K562 (cell line): ENCODE data around the gene CFAP251. TPM values are rescaled to one million over a fixed set of nuclear protein-coding genes. Genes with fewer than 3 reads are reported as not detected.

ENCODE experiments used
- BDP1 ChIP-seq: IDR thresholded peaks from 3 replicates; pipeline ENCODE4 v1.6.1; 2011; ENCODE audit not compliant: insufficient read length, insufficient read depth
- CCAR2 ChIP-seq: fragments of 200-400 bp; formaldehyde crosslinking; IDR thresholded peaks from 2 replicates; pipeline ENCODE4 v1.6.1; 2017; ENCODE audit warnings: mild to moderate bottlenecking, low read depth, low read length
- CTBP1 ChIP-seq: fragments of 450-650 bp; IDR thresholded peaks from 2 replicates; pipeline ENCODE4 v1.6.1; 2016; ENCODE audit warnings: borderline replicate concordance
- ELF2 ChIP-seq: fragments of 250-450 bp; sonication (Bioruptor Pico); IDR thresholded peaks from 2 replicates; pipeline ENCODE4 v1.5.0; 2021; ENCODE audit warnings: mild to moderate bottlenecking
- MTA2 ChIP-seq: fragments of 450-650 bp; IDR thresholded peaks from 2 replicates; pipeline ENCODE4 v1.6.1; 2016; ENCODE audit warnings: low read depth
- NR2C2 ChIP-seq, 2 experiments: fragments of 200-800 bp in 1 of 2; sonication (Bioruptor generic) in 1 of 2; sonication (generic) in 1 of 2; formaldehyde crosslinking in 1 of 2; IDR thresholded peaks; 2 replicates each; pipeline versions ENCODE4 v1.6.1 to v1.8.0; 2016 to 2022; ENCODE audit warnings: mild to moderate bottlenecking in 1 of 2, missing compliant biosample characterization in 1 of 2, missing genetic modification characterization in 1 of 2, missing genetic modification reagents in 1 of 2
- POLR2B ChIP-seq: fragments of 450-650 bp; IDR thresholded peaks from 2 replicates; pipeline ENCODE4 v1.6.1; 2018; ENCODE audit warnings: low read depth; ENCODE audit not compliant: partially characterized antibody
- SIN3A ChIP-seq, 2 experiments: fragments of 150-350 bp in 1 of 2; IDR thresholded peaks; 2 replicates each; pipeline ENCODE4 v1.6.1; 2011 to 2016; ENCODE audit warnings: borderline replicate concordance in 2 of 2, low read depth in 2 of 2, low read length in 2 of 2, mild to moderate bottlenecking in 2 of 2, moderate library complexity in 2 of 2; ENCODE audit not compliant: control insufficient read depth in 1 of 2
- TCFL5 ChIP-seq: fragments of 250-450 bp; sonication (Bioruptor Pico); conservative IDR thresholded peaks from 2 replicates; pipeline ENCODE4 v1.6.1; 2021; ENCODE audit warnings: mild to moderate bottlenecking, moderate library complexity, matching md5 sums
- YY1 ChIP-seq, 3 experiments: IDR thresholded peaks; 2 replicates each; pipeline ENCODE4 v1.6.1; 2011; ENCODE audit warnings: low read length in 2 of 3, mild to moderate bottlenecking in 2 of 3, moderate library complexity in 2 of 3, borderline replicate concordance in 1 of 3, control low read depth in 1 of 3, low read depth in 1 of 3; ENCODE audit not compliant: insufficient read depth in 3 of 3, insufficient replicate concordance in 2 of 3, control insufficient read depth in 1 of 3, insufficient read length in 1 of 3; ENCODE audit errors: extremely low read depth in 1 of 3
- ZNF140 ChIP-seq: fragments of 250-450 bp; sonication (Bioruptor Pico); IDR thresholded peaks from 2 replicates; pipeline ENCODE4 v1.8.0; 2021; ENCODE audit warnings: moderate library complexity, mild to moderate bottlenecking, inconsistent platforms
- ZNF263 ChIP-seq: sonication (generic); formaldehyde crosslinking; IDR thresholded peaks from 2 replicates; pipeline ENCODE4 v1.8.0; 2022; ENCODE audit warnings: mild to moderate bottlenecking, missing genetic modification reagents, borderline replicate concordance
- ZNF766 ChIP-seq: fragments of 200-800 bp; sonication (Bioruptor generic); conservative IDR thresholded peaks from 2 replicates; pipeline ENCODE4 v1.6.1; 2016; ENCODE audit warnings: missing genetic modification characterization, missing compliant biosample characterization
- polyA plus RNA-seq, 8 experiments: library from polyadenylated mRNA; depleted of rRNA in 4 of 8; stranded (reverse) in 5 of 8; unstranded in 3 of 8; fragments of >200 nt; fragmentation: Nextera tagmentation in 2 of 8; fragmentation: Illumina TruSeq in 1 of 8; extraction: Ambion mirVana in 2 of 8; extraction: Trizol in 1 of 8; gene quantifications; 2 replicates each; pipeline versions ENCODE4 v1.2.1 to v1.2.3, GENCODE V29; 2011 to 2014; ENCODE audit warnings: inconsistent platforms in 1 of 8, missing spikeins in 1 of 8
- total RNA-seq, 7 experiments: library from RNA; depleted of rRNA in 6 of 7; stranded (reverse); fragments of >200 nt in 6 of 7; fragmentation: Illumina TruSeq in 2 of 7; extraction: Trizol in 2 of 7; gene quantifications; 2 replicates each; pipeline versions ENCODE4 v1.2.1 to v1.2.3, GENCODE V29; 2011 to 2021; ENCODE audit warnings: low replicate concordance in 1 of 7
- TF ChIP-seq, protein P1 (sequence below): IDR thresholded peaks from 3 replicates; pipeline ENCODE4 v1.6.1; 2011; ENCODE audit warnings: borderline replicate concordance, mild to moderate bottlenecking; ENCODE audit not compliant: insufficient read length, insufficient read depth
- TF ChIP-seq, protein P2 (sequence below): fragments of 450-650 bp; IDR thresholded peaks from 2 replicates; pipeline ENCODE4 v1.7.1; 2018; ENCODE audit warnings: mild to moderate bottlenecking, low read depth; ENCODE audit not compliant: partially characterized antibody
- TF ChIP-seq, protein P3 (sequence below): fragments of 250-450 bp; sonication (Bioruptor Pico); IDR thresholded peaks from 2 replicates; pipeline ENCODE4 v1.4.0; 2020; ENCODE audit warnings: borderline replicate concordance

CFAP251 gene
- total and polyA plus RNA-seq, 9 of the 15 experiments (the other 6 are each of a cell fraction or from before 2014, with no cell fraction given), result 16.6 to 31.0 (median 19.1) TPM

DNA sequence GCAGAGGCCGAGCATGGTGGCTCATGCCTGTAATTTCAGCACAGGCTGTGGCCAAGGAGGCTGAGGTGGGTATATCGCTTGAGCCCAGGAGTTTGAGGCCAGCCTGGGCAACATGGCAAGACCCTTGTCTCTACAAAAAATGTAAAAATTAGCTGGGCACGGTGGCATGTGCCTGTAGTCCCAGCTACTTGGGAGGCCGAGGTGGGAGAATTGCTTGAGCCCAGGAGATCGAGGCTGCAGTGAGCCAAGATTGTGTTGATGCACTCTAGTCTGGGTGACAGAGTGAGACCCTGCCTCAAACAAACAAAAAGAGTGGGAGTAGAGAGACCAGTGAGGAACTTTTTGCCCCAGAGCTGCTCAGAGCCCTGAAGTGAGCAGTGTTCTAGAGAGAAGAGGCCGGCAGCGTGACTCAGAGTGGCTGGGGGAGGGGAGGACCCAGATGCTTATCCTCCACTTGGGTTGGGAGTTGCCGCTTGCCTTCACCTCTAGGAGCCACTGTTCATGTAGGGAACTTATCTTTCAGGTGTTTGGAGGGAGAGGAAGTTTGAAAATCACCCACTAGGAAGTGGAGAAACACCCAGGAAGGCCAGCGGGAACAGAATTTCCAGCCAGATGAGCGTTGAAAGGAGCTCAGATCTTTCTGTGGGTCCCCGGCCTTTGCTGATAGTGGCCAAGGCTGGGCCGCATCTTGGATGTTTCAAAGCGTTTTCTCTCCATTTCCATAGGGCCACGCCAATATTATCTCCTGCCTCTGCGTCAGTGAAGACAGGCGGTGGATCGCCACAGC lies 15.3 kb downstream of the CFAP251 start (continued):
- no peak for TF ChIP-seq ELF2
- TF ChIP-seq MTA2, result peak; percentile 51
- TF ChIP-seq CCAR2, result no peak
- no peak for TF ChIP-seq ZNF140 (CRISPR knock-in tag)
- TF ChIP-seq NR2C2 (CRISPR knock-in tag; IDR thresholded peaks at IDR 0.05), result no peak
- TF ChIP-seq NR2C2 (tag; IDR thresholded peaks at IDR 0.05), result peak; percentile 70
- TF ChIP-seq, protein P1, sequence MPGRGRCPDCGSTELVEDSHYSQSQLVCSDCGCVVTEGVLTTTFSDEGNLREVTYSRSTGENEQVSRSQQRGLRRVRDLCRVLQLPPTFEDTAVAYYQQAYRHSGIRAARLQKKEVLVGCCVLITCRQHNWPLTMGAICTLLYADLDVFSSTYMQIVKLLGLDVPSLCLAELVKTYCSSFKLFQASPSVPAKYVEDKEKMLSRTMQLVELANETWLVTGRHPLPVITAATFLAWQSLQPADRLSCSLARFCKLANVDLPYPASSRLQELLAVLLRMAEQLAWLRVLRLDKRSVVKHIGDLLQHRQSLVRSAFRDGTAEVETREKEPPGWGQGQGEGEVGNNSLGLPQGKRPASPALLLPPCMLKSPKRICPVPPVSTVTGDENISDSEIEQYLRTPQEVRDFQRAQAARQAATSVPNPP, result no peak
- TF ChIP-seq, protein P2, sequence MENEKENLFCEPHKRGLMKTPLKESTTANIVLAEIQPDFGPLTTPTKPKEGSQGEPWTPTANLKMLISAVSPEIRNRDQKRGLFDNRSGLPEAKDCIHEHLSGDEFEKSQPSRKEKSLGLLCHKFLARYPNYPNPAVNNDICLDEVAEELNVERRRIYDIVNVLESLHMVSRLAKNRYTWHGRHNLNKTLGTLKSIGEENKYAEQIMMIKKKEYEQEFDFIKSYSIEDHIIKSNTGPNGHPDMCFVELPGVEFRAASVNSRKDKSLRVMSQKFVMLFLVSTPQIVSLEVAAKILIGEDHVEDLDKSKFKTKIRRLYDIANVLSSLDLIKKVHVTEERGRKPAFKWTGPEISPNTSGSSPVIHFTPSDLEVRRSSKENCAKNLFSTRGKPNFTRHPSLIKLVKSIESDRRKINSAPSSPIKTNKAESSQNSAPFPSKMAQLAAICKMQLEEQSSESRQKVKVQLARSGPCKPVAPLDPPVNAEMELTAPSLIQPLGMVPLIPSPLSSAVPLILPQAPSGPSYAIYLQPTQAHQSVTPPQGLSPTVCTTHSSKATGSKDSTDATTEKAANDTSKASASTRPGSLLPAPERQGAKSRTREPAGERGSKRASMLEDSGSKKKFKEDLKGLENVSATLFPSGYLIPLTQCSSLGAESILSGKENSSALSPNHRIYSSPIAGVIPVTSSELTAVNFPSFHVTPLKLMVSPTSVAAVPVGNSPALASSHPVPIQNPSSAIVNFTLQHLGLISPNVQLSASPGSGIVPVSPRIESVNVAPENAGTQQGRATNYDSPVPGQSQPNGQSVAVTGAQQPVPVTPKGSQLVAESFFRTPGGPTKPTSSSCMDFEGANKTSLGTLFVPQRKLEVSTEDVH, result peak; percentile 70
- peak in 2 of 3 experiments; percentile 30 to 49 for TF ChIP-seq YY1 (IDR thresholded peaks at IDR 0.05; ENCODE audit: borderline replicate concordance in 1 of 3, control insufficient read depth in 1 of 3, extremely low read depth in 1 of 3, insufficient read depth in 3 of 3, insufficient read length in 1 of 3, insufficient replicate concordance in 2 of 3, low read depth in 1 of 3, low read length in 2 of 3)
- no peak for TF ChIP-seq BDP1
- TF ChIP-seq ZNF263 (CRISPR knock-in tag), result no peak
- TF ChIP-seq, protein P3, sequence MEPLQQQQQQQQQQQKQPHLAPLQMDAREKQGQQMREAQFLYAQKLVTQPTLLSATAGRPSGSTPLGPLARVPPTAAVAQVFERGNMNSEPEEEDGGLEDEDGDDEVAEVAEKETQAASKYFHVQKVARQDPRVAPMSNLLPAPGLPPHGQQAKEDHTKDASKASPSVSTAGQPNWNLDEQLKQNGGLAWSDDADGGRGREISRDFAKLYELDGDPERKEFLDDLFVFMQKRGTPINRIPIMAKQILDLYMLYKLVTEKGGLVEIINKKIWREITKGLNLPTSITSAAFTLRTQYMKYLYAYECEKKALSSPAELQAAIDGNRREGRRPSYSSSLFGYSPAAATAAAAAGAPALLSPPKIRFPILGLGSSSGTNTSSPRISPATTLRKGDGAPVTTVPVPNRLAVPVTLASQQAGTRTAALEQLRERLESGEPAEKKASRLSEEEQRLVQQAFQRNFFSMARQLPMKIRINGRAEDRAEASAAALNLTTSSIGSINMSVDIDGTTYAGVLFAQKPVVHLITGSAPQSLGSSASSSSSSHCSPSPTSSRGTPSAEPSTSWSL (CRISPR knock-in tag), result 0 out of 2 replicates have a peak, but pooled peaks have one; percentile 57
- TF ChIP-seq ZNF766, result peak; percentile 92
- peak; percentile 89 for TF ChIP-seq CTBP1
- no peak for TF ChIP-seq TCFL5
- TF ChIP-seq POLR2B, result peak; percentile 58
- TF ChIP-seq SIN3A (IDR thresholded peaks at IDR 0.05; ENCODE audit: borderline replicate concordance in 2 of 2, control insufficient read depth in 1 of 2, low read depth in 2 of 2, low read length in 2 of 2), result 0 out of 4 replicates have a peak, but pooled peaks have one; percentile 30 to 49
